Activated CD8-positive, alpha-beta memory T cell treated with anti-CD3 and anti-CD28 coated beads, Interleukin-2, amount 50 U/mL, for 24 hours (primary cell): ENCODE results near the gene FAM72A.
A peak's percentile ranks its signal among the peaks of the same experiment; 100 is the strongest.
"Not testable (repeated sequence)": the region's sequence is repeated elsewhere in the genome, so short reads cannot be mapped to it uniquely, and the experiment has no call there.

Experiments
- DNase-seq: peaks from one replicate; pipeline ENCODE4 v3.0.0-alpha.2; 2020; ENCODE audit errors: extremely low read depth

FAM72A gene

GRCh38 chr1:206202789-206203363, at the start of gene FAM72A:
FAM72A (minus strand) TSS chr1:206202839; CDS start chr1:206202025, 814 bp downstream.
- DNase-seq = peak; percentile 92

- not testable (repeated sequence) for DNase-seq
These were observed 48.5 kb upstream of the FAM72A start for GRCh38 chr1:206250953-206251681.

GRCh38 chr1:206246129-206246886, 43.7 kb upstream of the FAM72A start:
- DNase-seq = not testable (repeated sequence)

DNA sequence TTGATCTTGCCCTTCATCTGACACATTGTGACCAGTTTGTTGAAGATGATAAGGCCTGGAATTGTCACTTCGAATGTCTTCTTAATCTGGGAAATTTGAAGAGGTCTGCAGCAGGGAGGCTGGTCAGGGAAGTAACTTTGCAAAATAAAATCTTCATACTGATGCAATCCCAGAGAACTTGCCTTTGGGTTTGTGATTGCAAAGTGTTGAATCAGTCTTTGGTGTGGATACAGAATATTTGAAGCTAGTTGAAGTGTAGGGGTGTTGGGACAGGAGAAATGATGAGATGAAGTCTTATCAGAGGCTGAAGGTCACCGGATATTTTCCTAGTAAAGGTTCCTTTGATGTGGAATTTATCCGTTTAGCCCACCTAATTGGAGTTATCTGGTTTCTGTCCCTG, 42.8 kb upstream of the FAM72A start:
- DNase-seq = not testable (repeated sequence)

DNA sequence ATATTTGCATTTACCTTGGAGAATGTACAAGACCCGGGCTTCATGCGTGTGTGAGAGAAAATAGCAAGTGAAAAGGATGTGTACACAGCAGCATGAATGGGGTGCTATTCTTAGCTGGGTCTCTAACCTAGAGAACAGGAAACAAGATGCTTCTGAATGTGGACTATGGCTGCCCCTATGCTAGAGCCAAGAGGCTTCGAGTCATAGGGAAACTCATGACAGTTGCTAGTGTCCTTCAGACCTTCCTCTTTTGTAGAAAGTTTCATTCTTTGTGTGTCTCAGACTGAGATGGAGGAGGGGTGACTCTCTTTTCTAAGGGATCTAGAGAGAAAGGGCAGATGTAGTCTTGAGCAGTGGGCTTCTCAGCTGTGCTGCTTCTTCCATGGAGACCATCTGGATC, 40.7 kb upstream of the FAM72A start:
- DNase-seq = not testable (repeated sequence)

DNA sequence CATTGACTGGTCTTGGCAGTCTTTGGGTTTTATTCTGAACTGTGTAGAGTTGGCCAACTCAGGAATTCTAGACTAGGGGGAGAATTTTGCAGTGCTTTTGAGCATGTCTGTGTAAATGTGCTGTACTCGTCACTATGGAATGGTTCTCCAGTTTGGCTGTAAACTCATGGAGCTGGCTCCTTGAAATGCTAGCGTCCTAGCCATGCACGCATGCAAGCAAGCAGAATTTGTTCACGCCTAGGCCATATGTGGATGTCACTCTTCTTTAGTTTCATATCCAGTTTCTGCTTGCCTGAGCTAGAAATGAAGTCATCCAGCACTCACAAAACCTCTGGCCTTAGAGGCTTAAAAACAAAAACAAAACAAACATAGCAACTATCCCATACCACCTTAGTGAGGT, 37.6 kb upstream of the FAM72A start:
- not testable (repeated sequence) for DNase-seq

- DNase-seq = not testable (repeated sequence)
These were observed 32.6 kb upstream of the FAM72A start for GRCh38 chr1:206235190-206235589.

GRCh38 chr1:206234189-206234916, 31.7 kb upstream of the FAM72A start:
- DNase-seq = not testable (repeated sequence)

DNA sequence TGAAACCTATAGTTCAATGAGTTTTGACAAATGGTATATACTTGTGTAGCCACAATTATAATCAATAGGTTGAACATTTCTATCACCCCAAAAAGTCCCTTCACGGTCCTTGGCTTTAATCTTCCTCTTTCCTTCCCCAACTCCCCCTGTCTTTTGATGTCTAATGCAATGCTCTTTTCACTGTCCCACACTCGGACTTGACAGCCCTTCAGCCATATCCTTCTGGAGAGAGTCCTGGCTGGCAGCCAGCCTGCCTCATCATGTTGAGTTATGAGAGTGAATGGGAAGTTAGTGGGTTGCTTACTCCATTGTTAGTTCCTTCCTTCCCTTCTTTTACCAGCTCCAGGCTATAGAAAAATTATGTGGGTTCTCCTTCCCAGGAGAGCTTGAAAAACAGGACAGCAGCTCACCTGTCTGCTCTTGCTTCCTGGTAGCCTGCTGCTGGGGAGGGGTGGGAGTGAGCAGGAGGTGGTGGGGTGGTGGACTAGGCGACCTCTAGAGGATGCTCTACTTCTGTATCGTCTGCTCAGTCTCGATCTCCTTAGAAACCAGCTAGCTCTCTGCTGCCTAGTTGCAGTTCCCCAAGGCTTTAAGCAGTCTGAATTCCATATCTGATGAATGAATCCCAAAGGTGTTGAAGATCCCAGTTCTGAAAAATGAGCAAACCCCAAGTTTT, 30.5 kb upstream of the FAM72A start:
- DNase-seq = not testable (repeated sequence)

GRCh38 chr1:206231989-206232388, 29.4 kb upstream of the FAM72A start:
- not testable (repeated sequence) for DNase-seq

DNA sequence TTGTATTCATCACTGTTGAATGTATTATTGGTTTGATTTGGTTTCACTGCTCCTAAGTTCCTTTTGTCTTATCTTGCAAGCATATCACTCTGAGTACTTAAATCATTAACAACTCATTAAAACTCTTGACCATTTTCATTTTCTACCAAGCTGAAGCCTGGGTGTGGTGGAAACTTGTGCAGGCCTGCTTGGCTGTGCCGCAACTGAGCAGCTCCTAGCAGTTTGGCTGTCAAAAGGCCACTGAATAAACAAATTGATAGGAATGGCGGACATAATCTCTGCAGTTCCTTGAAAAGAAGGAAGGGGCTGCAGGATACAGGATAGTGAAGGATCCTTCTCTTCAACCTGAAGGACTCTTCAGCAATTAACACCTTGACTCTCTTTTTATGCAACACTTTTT, 26.6 kb upstream of the FAM72A start:
- not testable (repeated sequence) for DNase-seq

DNA sequence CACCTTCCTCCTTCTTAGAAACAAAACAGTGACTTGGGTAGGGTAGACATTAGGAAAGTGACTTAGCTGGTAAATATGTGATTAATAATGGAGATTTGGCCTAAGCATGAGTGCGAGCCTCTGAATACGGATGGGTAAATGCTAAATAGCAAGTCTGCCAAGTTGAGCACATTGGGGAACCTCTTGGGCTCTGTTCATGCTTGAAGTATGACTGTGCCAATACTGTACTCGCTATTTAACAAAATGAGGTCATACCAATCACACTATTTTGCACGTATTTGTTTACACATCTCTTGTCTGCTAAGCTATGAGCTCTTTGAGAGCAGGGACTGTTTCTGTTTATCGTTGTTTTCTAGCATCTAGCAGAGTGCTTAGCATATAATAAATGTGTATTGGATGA, 24.2 kb upstream of the FAM72A start:
- not testable (repeated sequence) for DNase-seq

GRCh38 chr1:206225386-206225785, 22.7 kb upstream of the FAM72A start:
- not testable (repeated sequence) for DNase-seq

- not testable (repeated sequence) for DNase-seq
These were observed 21.6 kb upstream of the FAM72A start for GRCh38 chr1:206224190-206224776.

DNA sequence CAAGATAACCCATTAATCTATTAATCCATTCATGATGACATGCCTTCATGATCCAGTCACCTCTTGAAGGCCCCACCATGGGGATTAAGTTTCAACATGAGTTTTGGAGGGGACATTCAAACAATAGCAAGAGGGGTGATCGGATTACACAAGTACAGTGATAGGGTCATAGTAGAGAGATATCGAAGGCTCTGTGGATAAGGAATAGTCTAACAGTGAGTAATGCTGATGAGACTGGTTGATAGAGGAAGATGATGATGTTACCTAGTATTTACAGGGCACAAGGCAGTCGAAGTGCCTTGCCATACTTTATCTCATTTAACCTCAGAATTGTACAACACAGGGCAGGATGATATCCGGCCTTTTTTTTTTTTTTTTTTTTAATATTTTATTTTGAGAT, 18.9 kb upstream of the FAM72A start:
- not testable (repeated sequence) for DNase-seq

DNA sequence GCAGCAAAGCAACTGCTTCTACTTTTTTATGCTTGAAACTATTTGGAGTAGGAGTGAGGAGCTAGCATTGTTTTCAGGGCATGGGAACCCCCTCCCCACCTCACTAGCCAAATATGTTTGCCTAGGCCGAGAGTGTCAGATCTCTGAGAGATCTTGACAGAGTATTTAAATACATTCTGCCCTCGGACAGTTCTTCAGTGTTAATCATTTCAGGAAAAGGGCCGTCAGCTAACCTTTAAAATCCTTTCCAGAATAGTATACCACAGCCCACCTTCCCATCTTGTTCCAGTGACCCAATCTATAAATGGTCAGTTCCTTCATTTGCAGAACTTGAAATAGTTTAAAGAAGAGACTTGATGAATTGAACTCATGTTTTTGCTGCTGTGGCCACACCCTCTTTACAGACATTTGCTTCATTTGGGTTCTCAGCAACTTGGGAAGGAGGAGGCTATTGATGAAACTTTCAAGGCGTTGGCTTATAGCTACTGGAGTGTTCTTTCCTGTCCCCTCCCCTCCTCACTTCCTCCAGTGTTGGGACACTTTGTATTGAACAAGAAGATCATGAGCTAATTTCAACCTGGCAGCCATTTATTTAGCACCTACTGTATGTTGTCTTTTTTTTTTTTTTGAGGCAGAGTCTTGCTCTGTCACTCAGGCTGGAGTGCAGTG, 17.8 kb upstream of the FAM72A start:
- not testable (repeated sequence) for DNase-seq

DNA sequence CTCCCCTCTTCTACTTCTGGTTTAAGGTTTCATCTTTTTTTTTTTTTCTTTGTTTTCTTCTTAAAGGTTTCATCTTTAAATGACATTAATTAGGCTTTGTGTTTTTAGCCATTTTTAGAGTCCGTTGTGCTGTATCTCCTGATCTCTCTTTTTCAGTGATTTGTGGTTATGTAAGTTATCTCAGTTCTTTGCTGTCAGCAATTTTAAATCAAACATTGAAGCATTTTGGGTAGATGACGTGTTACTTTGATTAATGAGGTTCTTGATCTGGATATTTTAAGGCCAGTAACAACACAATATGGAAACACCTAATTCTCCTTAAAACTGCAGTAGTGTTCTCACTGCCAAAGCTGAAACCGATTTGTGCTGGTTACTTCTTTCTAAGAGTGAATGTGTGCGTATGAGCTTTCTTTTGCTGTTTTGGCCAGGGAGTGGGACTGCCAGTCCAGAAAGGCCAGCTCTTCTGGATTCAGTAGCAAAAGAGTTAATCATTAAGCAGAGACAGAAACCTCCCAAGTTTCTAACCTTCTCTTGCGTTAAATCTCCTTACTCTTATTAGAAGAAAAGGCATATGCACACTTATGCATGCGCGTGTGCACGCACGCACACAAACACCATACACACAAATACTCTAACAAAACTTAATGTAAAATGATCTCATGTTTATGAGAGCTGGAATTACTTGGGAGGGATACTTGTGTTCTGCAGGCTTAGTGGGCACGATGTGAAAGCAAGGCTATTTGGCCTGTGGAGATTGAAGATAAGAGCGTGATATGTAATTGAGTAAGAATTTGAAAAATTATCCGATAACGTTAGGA, 17.1 kb upstream of the FAM72A start:
- not testable (repeated sequence) for DNase-seq

- DNase-seq = not testable (repeated sequence)
These were observed 16.1 kb upstream of the FAM72A start for GRCh38 chr1:206218765-206219164.

DNA sequence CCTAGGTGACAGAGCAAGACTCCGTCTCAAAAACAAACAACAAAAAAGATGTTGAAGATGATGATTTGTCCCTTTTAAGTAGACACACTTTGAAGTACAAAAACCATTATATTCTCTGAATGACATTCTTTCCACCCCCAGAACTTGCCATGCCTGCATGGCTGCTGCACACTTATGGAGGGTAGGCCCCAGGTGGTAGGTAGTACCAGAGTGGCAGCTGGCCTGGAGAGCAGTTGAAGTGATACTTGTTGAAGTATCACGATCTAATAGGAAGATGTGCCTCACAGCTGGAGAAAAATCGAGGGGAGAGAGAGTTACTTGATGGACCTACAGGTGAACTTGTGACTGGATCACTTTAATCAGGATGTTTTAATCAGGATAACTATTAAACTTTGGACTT, 15.6 kb upstream of the FAM72A start:
- not testable (repeated sequence) for DNase-seq
